NOMO-1 treated with DMSO at 0.1 percent for 48 hours (cell line): ENCODE data around the gene EFCAB5.

Experiments
- DNase-seq: peaks from one replicate; lab custom pipeline; 2025; ENCODE audit not compliant: unreplicated experiment; lab: John Stamatoyannopoulos, UW

EFCAB5 gene

GRCh38 chr17:30151471-30151870 lies 210.0 kb downstream of the EFCAB5 start:
- DNase-seq, result no peak

- no peak for DNase-seq
These were observed 212.0 kb downstream of the EFCAB5 start for GRCh38 chr17:30153463-30153862.

- DNase-seq, result no peak
These were observed 214.0 kb downstream of the EFCAB5 start for GRCh38 chr17:30155389-30155788.
